Bone marrow (tissue), 2 donors: Measurements from ENCODE around the gene ANK3.

ENCODE experiments used
- DNase-seq, 2 donors: peaks; one replicate each; lab custom pipeline; 2025; lab: John Stamatoyannopoulos, UW

The ANK3 gene

GRCh38 chr10:60413306-60414012 lies 23.8 kb upstream of the ANK3 start:
- DNase-seq = no peak

- no peak for DNase-seq
Measured at GRCh38 chr10:60410970-60411369, 21.3 kb upstream of the ANK3 start.

GRCh38 chr10:60409202-60409601 lies 19.5 kb upstream of the ANK3 start:
- no peak for DNase-seq

GRCh38 chr10:60406182-60406581 lies 16.5 kb upstream of the ANK3 start:
- DNase-seq = no peak

GRCh38 chr10:60405172-60405571 lies 15.5 kb upstream of the ANK3 start:
- no peak for DNase-seq

GRCh38 chr10:60403168-60403873 lies 13.6 kb upstream of the ANK3 start:
- no peak for DNase-seq

- no peak for DNase-seq
Measured at GRCh38 chr10:60400366-60400765, 10.7 kb upstream of the ANK3 start.

- DNase-seq = no peak
Measured at GRCh38 chr10:60399328-60399727, 9.7 kb upstream of the ANK3 start.

GRCh38 chr10:60397792-60398191 lies 8.1 kb upstream of the ANK3 start:
- no peak for DNase-seq

- DNase-seq = no peak
Measured at GRCh38 chr10:60396766-60397165, 7.1 kb upstream of the ANK3 start.

- DNase-seq = no peak
Measured at GRCh38 chr10:60395711-60396110, 6.0 kb upstream of the ANK3 start.

- no peak for DNase-seq
Measured at GRCh38 chr10:60394446-60394845, 4.8 kb upstream of the ANK3 start.

- no peak for DNase-seq
Measured at GRCh38 chr10:60390224-60390626, 550 bp upstream of the ANK3 start.

- DNase-seq = no peak
Measured at GRCh38 chr10:60388709-60389301, 870 bp downstream of the ANK3 start.

- DNase-seq = no peak
Measured at GRCh38 chr10:60388116-60388625, 1.5 kb downstream of the ANK3 start.

GRCh38 chr10:60387531-60387930 lies 2.1 kb downstream of the ANK3 start:
- DNase-seq = no peak

GRCh38 chr10:60385399-60385738 lies 4.3 kb downstream of the ANK3 start:
- DNase-seq = no peak

GRCh38 chr10:60384708-60385398 lies 4.8 kb downstream of the ANK3 start:
- DNase-seq = no peak

GRCh38 chr10:60384011-60384410 lies 5.7 kb downstream of the ANK3 start:
- DNase-seq = no peak

- DNase-seq = no peak
Measured at GRCh38 chr10:60382946-60383681, 6.6 kb downstream of the ANK3 start.

GRCh38 chr10:60380781-60381180 lies 8.9 kb downstream of the ANK3 start:
- no peak for DNase-seq

GRCh38 chr10:60377955-60378354 lies 11.7 kb downstream of the ANK3 start:
- no peak for DNase-seq
